ENCODE measurements around the gene MCTP2.
A peak's percentile ranks its signal among the peaks of the same experiment; 100 is the strongest.

The MCTP2 gene, protein sequence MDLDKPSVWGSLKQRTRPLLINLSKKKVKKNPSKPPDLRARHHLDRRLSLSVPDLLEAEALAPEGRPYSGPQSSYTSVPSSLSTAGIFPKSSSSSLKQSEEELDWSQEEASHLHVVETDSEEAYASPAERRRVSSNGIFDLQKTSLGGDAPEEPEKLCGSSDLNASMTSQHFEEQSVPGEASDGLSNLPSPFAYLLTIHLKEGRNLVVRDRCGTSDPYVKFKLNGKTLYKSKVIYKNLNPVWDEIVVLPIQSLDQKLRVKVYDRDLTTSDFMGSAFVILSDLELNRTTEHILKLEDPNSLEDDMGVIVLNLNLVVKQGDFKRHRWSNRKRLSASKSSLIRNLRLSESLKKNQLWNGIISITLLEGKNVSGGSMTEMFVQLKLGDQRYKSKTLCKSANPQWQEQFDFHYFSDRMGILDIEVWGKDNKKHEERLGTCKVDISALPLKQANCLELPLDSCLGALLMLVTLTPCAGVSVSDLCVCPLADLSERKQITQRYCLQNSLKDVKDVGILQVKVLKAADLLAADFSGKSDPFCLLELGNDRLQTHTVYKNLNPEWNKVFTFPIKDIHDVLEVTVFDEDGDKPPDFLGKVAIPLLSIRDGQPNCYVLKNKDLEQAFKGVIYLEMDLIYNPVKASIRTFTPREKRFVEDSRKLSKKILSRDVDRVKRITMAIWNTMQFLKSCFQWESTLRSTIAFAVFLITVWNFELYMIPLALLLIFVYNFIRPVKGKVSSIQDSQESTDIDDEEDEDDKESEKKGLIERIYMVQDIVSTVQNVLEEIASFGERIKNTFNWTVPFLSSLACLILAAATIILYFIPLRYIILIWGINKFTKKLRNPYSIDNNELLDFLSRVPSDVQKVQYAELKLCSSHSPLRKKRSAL

DNA sequence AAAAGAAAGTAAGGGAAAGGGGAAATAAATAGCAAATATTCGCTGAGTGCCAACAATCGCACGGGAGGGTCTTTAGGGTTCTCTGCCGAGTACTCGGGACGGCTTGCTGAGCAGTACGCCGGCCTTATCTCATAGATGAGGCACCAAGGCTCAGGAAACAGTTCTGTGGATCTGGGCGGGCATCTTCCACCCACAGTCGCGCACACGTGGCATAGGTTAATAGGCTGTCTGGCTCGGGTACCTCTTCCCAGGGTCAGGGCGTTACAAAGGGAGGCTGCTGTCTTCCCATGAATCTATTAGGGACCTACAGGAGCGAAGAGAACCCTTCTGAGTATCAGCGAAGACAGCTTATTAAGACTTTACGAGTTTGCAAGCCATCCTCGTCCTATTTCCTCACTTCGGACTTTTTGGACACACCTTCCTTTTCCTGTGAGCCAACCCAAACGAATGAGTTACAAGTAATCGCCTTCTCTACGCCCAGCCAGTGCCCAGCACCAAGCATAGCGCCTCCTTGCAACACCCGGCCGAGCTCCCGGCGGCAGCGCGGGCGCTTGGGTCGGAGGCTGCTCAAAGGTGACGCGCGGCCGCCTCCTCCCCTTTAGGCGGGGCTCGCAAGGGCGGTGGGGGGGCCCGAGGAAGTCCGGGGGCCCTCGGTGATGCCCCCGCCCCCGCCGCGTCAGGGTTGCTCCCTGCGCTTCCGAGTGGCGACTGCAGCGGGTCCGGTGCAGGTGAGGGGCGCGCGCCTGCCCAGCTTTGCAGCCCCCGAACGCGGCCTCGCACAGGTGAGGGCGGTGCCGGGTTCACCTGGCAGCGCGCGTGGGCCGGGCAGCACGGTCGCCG, at the start of gene MCTP2:
Gene MCTP2 (plus strand): TSS at position 679 of the 840 bp plus-strand sequence. CDS start 66,705 bp downstream, outside the sequence.
- peak; percentile 53 for DNase-seq (ENCODE audit: low read depth)

DNA sequence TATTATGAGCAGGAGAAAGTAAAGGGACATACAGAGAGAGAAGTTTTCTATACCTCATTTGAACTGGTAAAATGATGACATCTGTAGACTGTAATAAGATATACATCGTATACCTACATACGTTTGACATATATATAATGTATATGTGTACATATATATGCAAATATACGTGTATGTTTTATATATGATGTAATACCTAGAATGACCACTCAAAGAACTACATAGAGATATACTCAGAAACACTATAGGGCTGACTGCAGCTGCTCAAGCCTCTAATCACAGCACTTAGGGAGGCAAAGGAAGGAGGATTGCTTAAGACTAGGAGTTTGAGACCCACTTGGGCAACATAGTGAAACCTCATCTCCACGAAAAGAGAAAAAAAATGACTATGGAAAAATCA, 48.5 kb upstream of the MCTP2 start:
- no peak for DNase-seq (ENCODE audit: low read depth)

GRCh38 chr15:94185547-94186236, 45.7 kb upstream of the MCTP2 start:
- DNase-seq (ENCODE audit: low read depth), result no peak

DNA sequence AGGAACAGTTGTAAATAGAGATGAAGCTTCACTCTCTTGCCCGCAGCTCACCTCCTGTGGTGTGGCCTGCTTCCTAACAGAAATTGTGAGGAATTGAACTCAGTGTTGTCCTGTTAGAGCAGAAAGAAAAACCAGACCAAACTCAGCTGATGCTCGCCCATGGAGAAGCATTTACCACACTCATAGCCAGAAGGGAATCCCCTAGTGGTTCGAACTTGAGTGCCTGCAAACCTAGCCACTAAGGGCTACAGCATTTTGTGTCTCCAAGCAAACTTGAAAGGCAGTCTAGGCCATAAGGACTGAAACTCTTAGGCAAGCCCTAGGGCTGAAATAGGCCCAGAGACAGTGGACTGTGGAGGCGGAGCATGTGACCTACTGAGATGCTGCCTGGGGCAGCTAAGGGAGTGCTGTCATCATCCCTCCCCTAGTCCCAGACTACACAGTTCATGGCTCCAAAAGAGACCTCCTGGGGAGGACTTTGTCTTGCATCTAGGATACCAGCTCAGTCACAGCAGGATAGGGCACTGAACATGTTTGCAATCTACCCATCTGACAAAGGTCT, 44.5 kb upstream of the MCTP2 start:
- no peak for DNase-seq (ENCODE audit: low read depth)

DNA sequence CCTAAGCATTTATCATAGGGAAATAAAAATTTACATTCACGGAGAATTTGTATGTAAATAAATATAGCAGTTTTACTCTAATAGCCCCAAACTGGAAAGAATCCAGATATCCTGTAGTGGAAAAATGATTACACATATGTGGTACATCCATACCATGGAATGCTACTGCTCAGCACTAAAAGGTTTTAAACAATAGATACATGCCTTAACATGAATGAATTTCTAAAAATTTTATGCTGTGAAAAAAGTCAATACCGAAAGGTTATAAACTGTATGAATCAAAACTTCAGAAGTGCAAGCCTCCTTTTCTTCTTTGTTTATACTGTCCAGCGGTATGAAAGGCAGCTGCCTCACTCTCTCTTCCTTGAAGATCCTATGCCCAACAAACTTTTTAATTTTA, 37.5 kb upstream of the MCTP2 start:
- no peak for DNase-seq (ENCODE audit: low read depth)

DNA sequence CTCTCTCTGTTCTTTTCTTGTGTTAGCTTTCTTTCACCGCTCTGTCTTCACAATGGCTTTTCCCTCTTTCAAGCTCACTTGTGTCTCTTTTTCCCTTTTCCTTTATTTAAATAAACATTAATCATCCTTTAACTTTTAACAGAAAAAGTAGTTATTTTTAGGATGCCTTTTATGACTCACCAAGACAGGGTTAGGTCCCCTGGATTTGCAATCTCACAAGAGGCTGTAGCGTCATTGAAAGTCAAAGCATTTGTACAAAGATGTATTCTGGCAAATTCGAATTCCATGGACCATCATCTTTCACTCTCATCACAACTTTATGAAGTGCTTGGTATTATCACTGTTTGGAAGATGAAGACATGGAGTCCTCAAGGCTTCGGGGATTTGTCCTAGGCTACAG, 34.8 kb upstream of the MCTP2 start:
- no peak for DNase-seq (ENCODE audit: low read depth)

DNA sequence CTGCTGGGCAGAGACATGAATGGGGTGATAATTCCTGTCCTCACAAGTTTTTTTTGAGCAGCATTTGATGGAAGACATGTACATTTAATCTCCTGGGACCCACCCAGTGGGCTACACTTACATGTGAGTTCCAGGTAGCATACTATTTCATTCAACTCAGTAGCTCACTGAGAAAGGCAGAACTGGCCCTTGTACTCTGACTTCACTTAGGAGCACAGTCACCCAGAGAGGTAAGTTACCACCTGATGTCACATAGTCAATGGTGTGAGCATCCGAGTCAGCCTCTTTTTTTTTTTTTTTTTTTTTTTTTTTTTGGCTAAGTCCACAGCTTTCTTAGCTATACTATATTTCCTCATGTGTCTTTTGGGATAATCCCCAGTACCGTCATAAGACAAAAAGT, 32.7 kb upstream of the MCTP2 start:
- no peak for DNase-seq (ENCODE audit: low read depth)

DNA sequence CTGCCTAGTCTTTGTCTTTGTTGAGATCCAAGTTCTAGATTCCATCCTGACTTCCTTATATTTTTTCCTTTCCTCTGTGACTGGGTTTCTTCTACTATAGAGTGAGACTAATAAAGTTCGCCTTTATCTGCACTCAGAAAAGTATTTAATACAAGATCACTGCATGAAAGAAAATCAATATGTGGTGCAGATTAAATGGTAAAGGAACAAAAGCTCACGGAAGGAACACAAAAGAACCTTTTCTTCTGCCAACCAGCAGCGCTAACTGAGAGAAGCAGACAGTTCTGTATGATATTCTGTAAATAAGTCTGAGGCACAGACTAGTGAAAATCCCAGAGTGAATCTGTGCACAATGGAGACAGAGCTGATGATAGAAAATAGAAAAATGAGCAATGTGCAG, 31.6 kb upstream of the MCTP2 start:
- DNase-seq (ENCODE audit: low read depth), result no peak

- DNase-seq (ENCODE audit: low read depth), result no peak
Measured at GRCh38 chr15:94203306-94203705, 28.1 kb upstream of the MCTP2 start.

GRCh38 chr15:94205366-94205765, 26.0 kb upstream of the MCTP2 start:
- DNase-seq (ENCODE audit: low read depth), result no peak

GRCh38 chr15:94206463-94207167, 24.7 kb upstream of the MCTP2 start:
- no peak for DNase-seq (ENCODE audit: low read depth)

GRCh38 chr15:94212291-94212690, 19.1 kb upstream of the MCTP2 start:
- no peak for DNase-seq (ENCODE audit: low read depth)

- no peak for DNase-seq (ENCODE audit: low read depth)
Measured at GRCh38 chr15:94225616-94226015, 5.7 kb upstream of the MCTP2 start.

DNA sequence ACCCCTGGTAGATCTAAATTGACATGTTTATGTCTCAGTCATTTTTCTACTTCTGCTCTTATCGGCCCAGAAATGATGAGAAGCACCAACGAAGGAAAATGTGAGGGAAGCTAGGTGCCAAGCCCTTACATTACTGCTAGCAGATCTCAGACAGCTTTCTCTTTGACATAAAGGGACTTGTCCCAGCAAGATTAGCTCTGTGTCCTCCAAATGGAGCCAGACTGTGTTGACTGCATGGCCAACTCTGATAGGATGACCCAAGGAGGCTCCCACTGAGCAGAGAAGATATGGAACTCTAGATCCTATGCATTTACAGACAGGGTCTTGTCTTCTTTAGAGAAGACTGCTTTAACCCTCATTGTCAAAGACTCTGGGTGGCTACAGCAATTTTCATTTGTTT, 2.8 kb upstream of the MCTP2 start:
- DNase-seq (ENCODE audit: low read depth), result no peak

DNA sequence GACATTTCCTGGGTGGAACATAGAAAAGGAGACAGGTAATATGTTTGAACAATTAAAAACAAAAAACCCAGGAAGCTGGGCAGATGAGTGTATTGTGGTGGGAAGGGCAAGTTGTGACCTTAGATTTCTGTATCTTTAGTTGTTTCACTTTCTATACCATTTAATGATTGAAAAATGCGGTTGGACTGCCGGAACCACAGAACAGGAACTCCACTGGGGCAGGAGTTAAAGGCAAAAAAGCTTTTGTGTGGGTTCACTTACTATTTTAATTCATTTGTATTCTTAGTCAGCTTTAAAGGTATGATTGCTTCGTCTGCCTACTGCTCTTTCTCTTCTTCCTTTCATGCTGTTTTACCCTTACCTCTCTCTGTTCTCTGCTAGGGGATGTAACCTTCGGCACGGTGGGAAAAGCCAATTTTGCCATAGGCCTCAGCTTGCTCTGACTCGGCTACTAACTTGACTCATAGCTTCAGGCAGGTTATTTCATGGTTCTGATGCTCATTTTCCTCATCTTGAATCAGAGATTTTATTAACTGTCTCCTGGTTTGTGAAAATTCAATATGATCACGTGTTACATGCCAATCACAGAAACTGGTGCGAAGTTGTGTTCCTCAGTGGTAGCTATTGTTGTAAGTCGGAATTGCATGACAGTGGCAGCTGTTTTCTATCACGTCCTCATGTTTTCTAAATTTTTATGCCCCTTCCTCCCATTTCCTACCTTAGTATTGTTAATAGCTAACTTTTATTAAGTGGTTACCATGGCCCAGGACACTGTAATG, 1.6 kb upstream of the MCTP2 start:
- no peak for DNase-seq (ENCODE audit: low read depth)

DNA sequence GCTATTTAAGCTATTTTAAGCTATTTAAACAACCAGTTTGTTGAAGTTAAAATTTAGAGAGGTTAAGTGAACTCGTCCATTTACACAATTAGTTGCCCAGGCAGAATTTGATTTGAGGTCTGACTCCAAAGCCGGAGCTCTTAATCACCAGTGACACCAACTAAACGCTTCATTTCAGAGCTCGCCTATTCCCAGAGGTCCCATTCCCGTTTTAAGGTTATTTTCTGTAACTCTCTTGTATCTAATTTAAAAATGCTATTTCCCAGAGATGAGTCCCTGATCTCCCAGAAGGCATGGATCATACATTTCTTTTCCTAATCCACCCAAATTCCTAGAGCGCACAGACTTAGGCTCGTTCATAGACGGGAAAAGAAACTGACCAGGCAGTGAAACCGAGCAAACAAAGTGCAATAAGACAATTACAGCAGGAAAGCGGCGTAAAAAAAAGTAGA, 904 bp upstream of the MCTP2 start:
- no peak for DNase-seq (ENCODE audit: low read depth)

DNA sequence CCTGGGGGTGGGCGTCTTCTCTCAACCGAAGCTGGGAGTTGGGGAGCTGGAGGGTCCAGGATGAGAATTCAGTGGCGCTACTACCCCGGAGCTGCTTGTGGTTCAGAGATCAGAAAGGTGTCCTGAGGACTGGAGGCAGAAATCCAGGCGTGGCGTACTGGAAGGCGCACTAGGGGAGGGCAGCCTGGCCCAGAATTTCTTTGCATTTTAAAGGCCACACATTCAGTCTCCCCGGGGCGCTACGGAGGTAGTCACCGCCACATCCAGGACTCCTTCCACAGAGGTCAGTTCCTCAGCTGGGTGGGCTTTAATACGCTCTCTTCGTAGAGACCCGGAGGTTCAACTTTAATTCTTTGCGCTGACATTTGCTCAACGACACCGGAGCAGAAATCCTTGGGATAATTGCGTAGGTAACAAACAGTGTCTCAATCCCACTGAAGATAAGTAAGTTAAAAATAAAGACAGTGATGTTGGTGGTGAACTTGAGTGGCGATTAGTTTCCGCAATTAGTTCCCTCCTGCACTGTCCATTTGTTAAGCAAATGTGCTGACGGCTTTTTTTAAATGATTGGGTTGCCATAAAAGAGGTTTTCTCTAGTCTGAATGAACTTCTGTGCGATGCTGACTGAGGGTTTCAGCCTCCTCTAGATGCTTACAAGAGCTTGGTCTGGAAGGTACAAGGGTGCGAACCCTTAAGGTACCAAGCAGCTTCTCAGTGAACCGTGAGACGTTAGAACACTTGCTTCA, 535 bp downstream of the MCTP2 start:
- no peak for DNase-seq (ENCODE audit: low read depth)

DNA sequence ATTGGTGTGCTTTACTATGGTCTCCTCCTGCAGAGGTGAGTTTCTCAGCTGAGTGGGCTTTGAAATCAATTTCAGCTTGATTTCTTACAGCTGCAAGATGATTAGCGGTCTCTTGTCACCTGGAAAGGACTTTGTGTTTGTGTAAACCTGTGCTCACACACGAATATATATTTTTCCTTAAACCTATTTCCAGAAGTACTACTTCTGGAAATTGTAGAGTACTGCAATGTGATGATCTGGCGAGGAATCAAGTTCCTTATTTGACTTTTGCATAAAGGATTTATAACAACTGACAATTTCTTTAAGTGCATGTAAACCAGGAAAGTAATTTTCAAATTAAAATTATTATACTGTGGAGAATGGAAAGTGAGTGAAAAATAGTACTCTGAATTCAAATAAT, 2.1 kb downstream of the MCTP2 start:
- DNase-seq (ENCODE audit: low read depth), result no peak

DNA sequence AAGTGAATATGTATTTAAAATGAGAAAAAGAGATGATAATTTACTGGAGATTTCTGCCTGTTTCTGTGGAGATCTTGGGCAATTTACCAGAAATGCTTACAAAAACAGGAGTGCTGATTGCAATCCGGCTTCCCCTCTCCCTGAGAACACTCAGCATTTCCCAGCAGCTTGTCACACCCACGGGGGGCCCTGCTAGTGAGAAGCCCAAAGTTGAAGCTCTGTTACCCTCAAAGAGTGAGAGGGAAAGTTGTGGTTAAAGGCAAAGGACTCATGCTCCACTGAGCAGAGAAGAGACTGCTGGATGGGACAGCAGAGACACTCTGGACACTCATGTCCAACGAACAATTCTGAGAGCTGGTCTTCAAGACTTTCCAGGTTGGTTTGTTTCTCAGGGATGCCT, 2.9 kb downstream of the MCTP2 start:
- DNase-seq (ENCODE audit: low read depth), result no peak

All from stimulated activated CD8-positive, alpha-beta memory T cell treated with anti-CD3 and anti-CD28 coated beads, Interleukin-15, amount 100 ng/mL, for 1 hour (primary cell).